Measurements from ENCODE around the gene POLR1C. TPM values are rescaled to one million over a fixed set of nuclear protein-coding genes. Genes with fewer than 3 reads are reported as not detected.

Gene POLR1C
- total RNA-seq, 1 donor from 2014 or later, result 14.7 TPM

GRCh38 chr6:43469947-43470346 lies 46.9 kb upstream of the POLR1C start:
- intact Hi-C loops (cut with micrococcal nuclease), result no loop called here
- H3K27ac ChIP-seq (replicated peaks), result peak overlapping the region; percentile 84

GRCh38 chr6:43471399-43471798 lies 45.5 kb upstream of the POLR1C start:
- no peaks in the 10 kb centered on the region for H3K36me3 ChIP-seq
- no peak for TF ChIP-seq CTCF (IDR thresholded peaks at IDR 0.05; ENCODE audit: borderline replicate concordance)

More at GRCh38 chr6:43469947-43470346, 46.9 kb upstream of the POLR1C start:
- H3K27me3 ChIP-seq (ENCODE audit: low read depth), result peaks cover 13% of the 10 kb centered on the region
- no peaks in the 10 kb centered on the region for H3K36me3 ChIP-seq
- no peak for TF ChIP-seq CTCF (IDR thresholded peaks at IDR 0.05; ENCODE audit: borderline replicate concordance)
- no peaks in the 10 kb centered on the region for H3K9me3 ChIP-seq (replicated peaks)
- no peak for DNase-seq
- peaks cover 32% of the 10 kb centered on the region for H3K4me1 ChIP-seq
- H3K4me3 ChIP-seq, result no peak overlapping the region

GRCh38 chr6:43472515-43472914 lies 44.4 kb upstream of the POLR1C start:
- Histone ChIP-seq H3K36me3 (no peaks in the 10 kb centered on the region), H3K27me3 (ENCODE audit: low read depth) (peaks cover 5% of the 10 kb centered on the region), H3K4me3 (no peak overlapping the region), H3K4me1 (peaks cover 36% of the 10 kb centered on the region), H3K9me3 (replicated peaks) (no peaks in the 10 kb centered on the region), H3K27ac (replicated peaks) (no peak overlapping the region)
- intact Hi-C loops (cut with micrococcal nuclease), result no loop called here
- no peak for TF ChIP-seq CTCF (IDR thresholded peaks at IDR 0.05; ENCODE audit: borderline replicate concordance)
- no peak for DNase-seq

More at GRCh38 chr6:43471399-43471798, 45.5 kb upstream of the POLR1C start:
- Histone ChIP-seq H3K4me3 (no peak overlapping the region), H3K4me1 (peaks cover 32% of the 10 kb centered on the region), H3K27me3 (ENCODE audit: low read depth) (peaks cover 5% of the 10 kb centered on the region), H3K9me3 (replicated peaks) (no peaks in the 10 kb centered on the region), H3K27ac (replicated peaks) (no peak overlapping the region)
- intact Hi-C loops (cut with micrococcal nuclease), result no loop called here
- DNase-seq, result no peak

- H3K27ac ChIP-seq (replicated peaks), result no peak overlapping the region
- H3K27me3 ChIP-seq (ENCODE audit: low read depth), result no peaks in the 10 kb centered on the region
- intact Hi-C loops (cut with micrococcal nuclease), result no loop called here
These were observed 41.4 kb upstream of the POLR1C start for GRCh38 chr6:43475516-43475915.

GRCh38 chr6:43476746-43477145 lies 40.1 kb upstream of the POLR1C start:
- Histone ChIP-seq H3K9me3 (replicated peaks) (no peaks in the 10 kb centered on the region), H3K27me3 (ENCODE audit: low read depth) (no peaks in the 10 kb centered on the region), H3K4me3 (peak overlapping the region; percentile 77), H3K4me1 (peaks cover 53% of the 10 kb centered on the region), H3K27ac (replicated peaks) (peak overlapping the region; percentile 83), H3K36me3 (peaks cover 2% of the 10 kb centered on the region)
- no peak for DNase-seq
- intact Hi-C loops (cut with micrococcal nuclease), result no loop called here
- TF ChIP-seq CTCF (IDR thresholded peaks at IDR 0.05; ENCODE audit: borderline replicate concordance), result no peak

More at GRCh38 chr6:43475516-43475915, 41.4 kb upstream of the POLR1C start:
- Histone ChIP-seq H3K4me3 (no peak overlapping the region), H3K4me1 (peaks cover 42% of the 10 kb centered on the region), H3K9me3 (replicated peaks) (no peaks in the 10 kb centered on the region), H3K36me3 (peaks cover 2% of the 10 kb centered on the region)
- no peak for DNase-seq
- TF ChIP-seq CTCF (IDR thresholded peaks at IDR 0.05; ENCODE audit: borderline replicate concordance), result no peak

All from left ventricle myocardium inferior (tissue), 1 donor.